AG09309 (cell line): Measurements from ENCODE around the gene RAPGEF5.

Source experiments
- DNase-seq: peaks from one replicate; pipeline ENCODE4 v3.0.0-alpha.2; 2010; ENCODE audit warnings: low read depth
- H3K4me3 ChIP-seq: 2 replicates; pipeline ENCODE4 v1.5.1; 2011; ENCODE audit warnings: mild to moderate bottlenecking, low read depth, low read length, moderate library complexity; ENCODE audit not compliant: control insufficient read depth
- TF ChIP-seq, protein P1 (sequence below): IDR thresholded peaks from 2 replicates; pipeline ENCODE4 v1.5.1; 2011; ENCODE audit warnings: mild to moderate bottlenecking, low read depth, low read length, inconsistent platforms; ENCODE audit not compliant: insufficient read depth, control insufficient read depth; ENCODE audit errors: missing control alignments

Gene RAPGEF5

DNA sequence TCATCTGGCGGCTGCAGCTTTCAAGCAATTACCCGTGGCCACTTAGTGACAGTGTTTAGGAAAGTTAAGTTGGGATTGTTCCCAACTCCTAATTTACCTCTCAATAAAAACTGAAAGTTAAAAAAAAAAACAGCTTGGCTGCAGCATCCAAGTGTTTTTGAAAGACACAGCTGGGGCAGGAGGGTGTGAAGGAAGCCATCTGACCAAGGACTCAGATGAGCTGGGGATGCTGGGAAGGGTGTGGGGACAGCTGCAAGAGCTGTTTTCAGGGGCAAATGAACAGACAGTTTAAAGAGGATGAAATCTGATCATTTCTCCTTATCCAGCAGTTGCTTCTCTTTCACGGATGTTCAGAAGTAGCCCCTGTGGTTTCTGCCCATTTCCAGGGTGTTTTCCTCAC, 282.1 kb downstream of the RAPGEF5 start:
- TF ChIP-seq, protein P1, sequence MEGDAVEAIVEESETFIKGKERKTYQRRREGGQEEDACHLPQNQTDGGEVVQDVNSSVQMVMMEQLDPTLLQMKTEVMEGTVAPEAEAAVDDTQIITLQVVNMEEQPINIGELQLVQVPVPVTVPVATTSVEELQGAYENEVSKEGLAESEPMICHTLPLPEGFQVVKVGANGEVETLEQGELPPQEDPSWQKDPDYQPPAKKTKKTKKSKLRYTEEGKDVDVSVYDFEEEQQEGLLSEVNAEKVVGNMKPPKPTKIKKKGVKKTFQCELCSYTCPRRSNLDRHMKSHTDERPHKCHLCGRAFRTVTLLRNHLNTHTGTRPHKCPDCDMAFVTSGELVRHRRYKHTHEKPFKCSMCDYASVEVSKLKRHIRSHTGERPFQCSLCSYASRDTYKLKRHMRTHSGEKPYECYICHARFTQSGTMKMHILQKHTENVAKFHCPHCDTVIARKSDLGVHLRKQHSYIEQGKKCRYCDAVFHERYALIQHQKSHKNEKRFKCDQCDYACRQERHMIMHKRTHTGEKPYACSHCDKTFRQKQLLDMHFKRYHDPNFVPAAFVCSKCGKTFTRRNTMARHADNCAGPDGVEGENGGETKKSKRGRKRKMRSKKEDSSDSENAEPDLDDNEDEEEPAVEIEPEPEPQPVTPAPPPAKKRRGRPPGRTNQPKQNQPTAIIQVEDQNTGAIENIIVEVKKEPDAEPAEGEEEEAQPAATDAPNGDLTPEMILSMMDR, result no peak
- no peak for DNase-seq
- H3K4me3 ChIP-seq, result no peak overlapping the region
